H9 (cell line): ENCODE measurements around the gene SFMBT1. TPM values are rescaled to one million over a fixed set of nuclear protein-coding genes. Genes with fewer than 3 reads are reported as not detected.
A peak's percentile ranks its signal among the peaks of the same experiment; 100 is the strongest.

Experiments
- DNase-seq: peaks from one replicate; pipeline ENCODE4 v3.0.0-alpha.2; 2017
- H2AFZ ChIP-seq: one replicate; pipeline ENCODE4 v1.6.1; 2013; ENCODE audit warnings: mild to moderate bottlenecking, low read length, control low read depth, moderate library complexity
- H2AK5ac ChIP-seq: 2 replicates; pipeline ENCODE4 v1.6.1; 2013; ENCODE audit warnings: low read length, control low read depth, mixed read lengths; ENCODE audit not compliant: insufficient read length
- H2BK120ac ChIP-seq: one replicate; pipeline ENCODE4 v1.6.1; 2013; ENCODE audit warnings: low read depth, mild to moderate bottlenecking, low read length, control low read depth, inconsistent platforms; ENCODE audit not compliant: poor library complexity, severe bottlenecking
- H2BK12ac ChIP-seq: 2 replicates; pipeline ENCODE4 v1.6.1; 2013; ENCODE audit warnings: low read length, control low read depth, mixed read lengths, low read depth; ENCODE audit not compliant: insufficient read length
- H2BK15ac ChIP-seq: 2 replicates; pipeline ENCODE4 v1.6.1; 2013; ENCODE audit warnings: low read depth, low read length, control low read depth
- H2BK20ac ChIP-seq: one replicate; pipeline ENCODE4 v1.6.1; 2013; ENCODE audit warnings: low read depth, mild to moderate bottlenecking, low read length, control low read depth, inconsistent platforms; ENCODE audit not compliant: poor library complexity, severe bottlenecking
- H2BK5ac ChIP-seq: 2 replicates; pipeline ENCODE4 v1.6.1; 2013; ENCODE audit warnings: low read length, control low read depth, mixed read lengths; ENCODE audit not compliant: insufficient read length
- H3K14ac ChIP-seq: 2 replicates; pipeline ENCODE4 v1.6.1; 2013; ENCODE audit warnings: low read length, control low read depth; ENCODE audit not compliant: insufficient read depth
- H3K18ac ChIP-seq: 2 replicates; pipeline ENCODE4 v1.6.1; 2013; ENCODE audit warnings: low read depth, mild to moderate bottlenecking, mixed read lengths, low read length, control low read depth; ENCODE audit not compliant: insufficient read length
- H3K23ac ChIP-seq: 2 replicates; pipeline ENCODE4 v1.6.1; 2013; ENCODE audit warnings: low read length, control low read depth, mixed read lengths, low read depth; ENCODE audit not compliant: insufficient read length
- H3K23me2 ChIP-seq: 2 replicates; pipeline ENCODE4 v1.6.1; 2013; ENCODE audit warnings: low read depth, mild to moderate bottlenecking, mixed read lengths, low read length, control low read depth; ENCODE audit not compliant: insufficient read length, poor library complexity, severe bottlenecking
- H3K27ac ChIP-seq: 2 replicates; pipeline ENCODE4 v1.5.1; 2013; ENCODE audit warnings: low read length, control low read depth, mixed read lengths, low read depth; ENCODE audit not compliant: insufficient read length
- H3K27me3 ChIP-seq: 2 replicates; pipeline ENCODE4 v1.6.1; 2013; ENCODE audit warnings: low read length, control low read depth, inconsistent platforms; ENCODE audit not compliant: insufficient read depth
- H3K4ac ChIP-seq: 2 replicates; pipeline ENCODE4 v1.6.1; 2013; ENCODE audit warnings: low read depth, mild to moderate bottlenecking, control low read depth, inconsistent platforms, low read length, moderate library complexity
- H3K4me1 ChIP-seq: 2 replicates; pipeline ENCODE4 v1.6.1; 2013; ENCODE audit warnings: low read length, control low read depth, inconsistent platforms; ENCODE audit not compliant: insufficient read depth
- H3K4me2 ChIP-seq: 2 replicates; pipeline ENCODE4 v1.6.1; 2013; ENCODE audit warnings: low read length, control low read depth, mixed read lengths; ENCODE audit not compliant: insufficient read length, insufficient read depth
- H3K56ac ChIP-seq: 2 replicates; pipeline ENCODE4 v1.6.1; 2013; ENCODE audit warnings: low read depth, mild to moderate bottlenecking, mixed read lengths, low read length, control low read depth; ENCODE audit not compliant: insufficient read length
- H3K79me1 ChIP-seq: 2 replicates; pipeline ENCODE4 v1.6.1; 2013; ENCODE audit warnings: low read depth, mild to moderate bottlenecking, moderate library complexity, low read length, control low read depth, inconsistent platforms; ENCODE audit not compliant: insufficient read depth, poor library complexity, severe bottlenecking
- H3K79me2 ChIP-seq: 2 replicates; pipeline ENCODE4 v1.6.1; 2013; ENCODE audit warnings: low read length, control low read depth, inconsistent platforms; ENCODE audit not compliant: insufficient read depth
- H3K9ac ChIP-seq: 2 replicates; pipeline ENCODE4 v1.6.1; 2013; ENCODE audit warnings: low read length, control low read depth, mixed read lengths; ENCODE audit not compliant: insufficient read length; ENCODE audit errors: extremely low read depth
- H3K9me3 ChIP-seq: one replicate; pipeline ENCODE4 v1.6.1; 2013; ENCODE audit warnings: low read depth, low read length, inconsistent platforms; ENCODE audit not compliant: control insufficient read depth
- H3T11ph ChIP-seq: one replicate; pipeline ENCODE4 v1.6.1; 2013; ENCODE audit warnings: mild to moderate bottlenecking, low read length, control low read depth, inconsistent platforms
- H4K20me1 ChIP-seq: one replicate; pipeline ENCODE4 v1.6.1; 2013; ENCODE audit not compliant: control insufficient read depth, insufficient read length, insufficient read depth
- H4K5ac ChIP-seq: 2 replicates; pipeline ENCODE4 v1.6.1; 2013; ENCODE audit warnings: low read depth, mild to moderate bottlenecking, mixed read lengths, low read length, control low read depth; ENCODE audit not compliant: insufficient read length
- H4K8ac ChIP-seq: replicated peaks from 2 replicates; pipeline ENCODE4 v1.6.1; 2013; ENCODE audit warnings: low read length, control low read depth, mixed read lengths, low read depth; ENCODE audit not compliant: insufficient read length
- H4K91ac ChIP-seq: 2 replicates; pipeline ENCODE4 v1.6.1; 2013; ENCODE audit warnings: low read depth, mild to moderate bottlenecking, moderate library complexity, mixed read lengths, low read length, control low read depth; ENCODE audit not compliant: insufficient read length
- H3K27ac Mint-ChIP-seq, 3 experiments: 2 replicates in 2 of 3; 3 replicates in 1 of 3; pipeline ENCODE4 v1.8.0; 2020 to 2021; ENCODE audit warnings: mixed read lengths in 3 of 3, mild to moderate bottlenecking in 1 of 3, moderate library complexity in 1 of 3
- H3K27me3 Mint-ChIP-seq: 2 replicates; pipeline ENCODE4 v1.8.0; 2021; ENCODE audit warnings: low read depth, mild to moderate bottlenecking, moderate library complexity, mixed read lengths
- H3K36me3 Mint-ChIP-seq, 3 experiments: 2 replicates in 2 of 3; 3 replicates in 1 of 3; pipeline ENCODE4 v1.8.0; 2020 to 2021; ENCODE audit warnings: low read depth in 3 of 3, mixed read lengths in 3 of 3; ENCODE audit not compliant: insufficient read depth in 1 of 3
- H3K4me1 Mint-ChIP-seq, 2 experiments: 2 replicates each; pipeline ENCODE4 v1.8.0; 2020; ENCODE audit warnings: mixed read lengths in 2 of 2
- H3K4me3 Mint-ChIP-seq, 2 experiments: 2 replicates in 1 of 2; 3 replicates in 1 of 2; pipeline ENCODE4 v1.8.0; 2020 to 2021; ENCODE audit warnings: mild to moderate bottlenecking in 2 of 2, mixed read lengths in 2 of 2, moderate library complexity in 1 of 2
- H3K9me3 Mint-ChIP-seq, 2 experiments: 2 replicates in 1 of 2; 3 replicates in 1 of 2; pipeline ENCODE4 v1.8.0; 2020; ENCODE audit warnings: mild to moderate bottlenecking in 2 of 2, mixed read lengths in 2 of 2, moderate library complexity in 1 of 2
- WGBS: extraction: QIAGEN DNeasy Blood & Tissue Kit; methylation state at CpG from one replicate; pipeline ENCODE4 v1.1.7; 2013; ENCODE audit warnings: missing lambda C conversion rate, low lambda C conversion rate, mixed read lengths; ENCODE audit not compliant: insufficient read length; ENCODE audit errors: extremely low coverage; 5-methylcytosine and 5-hydroxymethylcytosine counted together
- total RNA-seq: library from RNA; stranded (reverse); gene quantifications from 2 replicates; pipeline ENCODE4 v1.2.1, GENCODE V29; 2021
- TF ChIP-seq, protein P1 (sequence below): fragments of 200-600 bp; sonication (generic); conservative IDR thresholded peaks from 3 replicates; pipeline ENCODE4 v1.8.0; 2021; ENCODE audit warnings: antibody characterized with exemption, mild to moderate bottlenecking

The SFMBT1 gene
- total RNA-seq, 1 experiment from 2014 or later = 15.3 TPM

DNA sequence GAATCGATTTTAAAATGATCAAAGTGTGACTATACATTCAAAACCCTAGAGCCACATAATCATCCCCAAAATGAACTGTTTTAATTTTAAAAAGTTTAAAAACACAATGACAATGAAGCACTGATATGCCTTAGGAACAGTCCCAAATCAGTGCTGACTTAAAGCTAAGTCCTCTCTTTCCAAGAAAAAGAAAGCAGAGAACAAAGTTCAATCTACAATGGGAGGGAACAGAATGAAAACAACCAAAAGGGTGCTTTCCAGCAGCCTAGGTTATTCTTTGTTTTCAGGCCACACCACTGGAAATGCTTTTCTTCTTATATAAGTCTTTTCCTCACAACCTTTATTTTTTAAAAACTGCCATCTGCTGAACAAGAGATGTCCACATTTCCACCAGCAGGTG, 141.3 kb downstream of the SFMBT1 start:
- H3T11ph ChIP-seq = no peak overlapping the region
- H4K8ac ChIP-seq = no peak overlapping the region
- H3K4me1 ChIP-seq = no peaks in the 10 kb centered on the region; the same call in 1 of the 2 replicates
- peaks cover 0 to 11% (median 5%) of the 10 kb centered on the region in 3 experiments; a peak in 4 of 7 replicates for H3K36me3 Mint-ChIP-seq
- no peaks in the 10 kb centered on the region for H3K23me2 ChIP-seq
- H3K9me3 Mint-ChIP-seq = no peaks in the 10 kb centered on the region
- H3K79me1 ChIP-seq = no peaks in the 10 kb centered on the region
- H3K79me2 ChIP-seq = no peaks in the 10 kb centered on the region
- peak overlapping the region in 2 of 3 experiments; percentile 10 to 60; a peak in 1 of 7 replicates for H3K27ac Mint-ChIP-seq
- no CpG with 5 or more reads among the region's 1 CpG for WGBS
- H4K5ac ChIP-seq = no peak overlapping the region
- no peak overlapping the region for H2BK12ac ChIP-seq
- no peaks in the 10 kb centered on the region for H3K4me1 Mint-ChIP-seq
- H3K14ac ChIP-seq = no peak overlapping the region
- H2BK5ac ChIP-seq = no peak overlapping the region
- no peak overlapping the region for H3K18ac ChIP-seq
- no peak for DNase-seq
- no peaks in the 10 kb centered on the region for H3K27me3 ChIP-seq
- H2AK5ac ChIP-seq = no peak overlapping the region
- no peak overlapping the region for H3K4ac ChIP-seq
- no peaks in the 10 kb centered on the region for H3K27me3 Mint-ChIP-seq
- H3K4me3 Mint-ChIP-seq = no peak overlapping the region
- no peak overlapping the region for H2BK15ac ChIP-seq
- H2BK120ac ChIP-seq = no peak overlapping the region
- H3K4me2 ChIP-seq = no peak overlapping the region
- H3K9me3 ChIP-seq = no peaks in the 10 kb centered on the region
- no peak overlapping the region for H3K23ac ChIP-seq
- no peak overlapping the region for H3K56ac ChIP-seq
- no peak overlapping the region for H2BK20ac ChIP-seq
- H4K91ac ChIP-seq = no peak overlapping the region
- TF ChIP-seq, protein P1, sequence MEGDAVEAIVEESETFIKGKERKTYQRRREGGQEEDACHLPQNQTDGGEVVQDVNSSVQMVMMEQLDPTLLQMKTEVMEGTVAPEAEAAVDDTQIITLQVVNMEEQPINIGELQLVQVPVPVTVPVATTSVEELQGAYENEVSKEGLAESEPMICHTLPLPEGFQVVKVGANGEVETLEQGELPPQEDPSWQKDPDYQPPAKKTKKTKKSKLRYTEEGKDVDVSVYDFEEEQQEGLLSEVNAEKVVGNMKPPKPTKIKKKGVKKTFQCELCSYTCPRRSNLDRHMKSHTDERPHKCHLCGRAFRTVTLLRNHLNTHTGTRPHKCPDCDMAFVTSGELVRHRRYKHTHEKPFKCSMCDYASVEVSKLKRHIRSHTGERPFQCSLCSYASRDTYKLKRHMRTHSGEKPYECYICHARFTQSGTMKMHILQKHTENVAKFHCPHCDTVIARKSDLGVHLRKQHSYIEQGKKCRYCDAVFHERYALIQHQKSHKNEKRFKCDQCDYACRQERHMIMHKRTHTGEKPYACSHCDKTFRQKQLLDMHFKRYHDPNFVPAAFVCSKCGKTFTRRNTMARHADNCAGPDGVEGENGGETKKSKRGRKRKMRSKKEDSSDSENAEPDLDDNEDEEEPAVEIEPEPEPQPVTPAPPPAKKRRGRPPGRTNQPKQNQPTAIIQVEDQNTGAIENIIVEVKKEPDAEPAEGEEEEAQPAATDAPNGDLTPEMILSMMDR = no peak
- no peak overlapping the region for H3K27ac ChIP-seq
- no peaks in the 10 kb centered on the region for H4K20me1 ChIP-seq
- H3K9ac ChIP-seq = no peak overlapping the region
- H2AFZ ChIP-seq = no peak overlapping the region
